Vagina (tissue), 2 donors: ENCODE data around the gene CHST11.

Experiments used
- CTCF ChIP-seq, 3 experiments: fragments of 450-650 bp in 2 of 3; fragments of 200-600 bp in 1 of 3; sonication (generic) in 1 of 3; IDR thresholded peaks; one replicate each; pipeline ENCODE4 v1.5.1; 2017 to 2019; ENCODE audit warnings: antibody characterized with exemption in 3 of 3, mild to moderate bottlenecking in 2 of 3, moderate library complexity in 2 of 3
- POLR2A ChIP-seq, 2 donors: fragments of 450-650 bp; IDR thresholded peaks; one replicate each; pipeline ENCODE4 v1.6.1; 2017; ENCODE audit warnings: antibody characterized with exemption in 2 of 2, mild to moderate bottlenecking in 2 of 2, moderate library complexity in 2 of 2
- POLR2AphosphoS5 ChIP-seq, 2 donors: sonication (generic); formaldehyde crosslinking; IDR thresholded peaks; one replicate each; pipeline ENCODE4 v1.9.0; 2017; ENCODE audit warnings: antibody characterized with exemption in 2 of 2, mild to moderate bottlenecking in 2 of 2, low read depth in 1 of 2; ENCODE audit not compliant: insufficient read depth in 1 of 2

- TF ChIP-seq CTCF (IDR thresholded peaks at IDR 0.05) = no peak
- no peak for TF ChIP-seq POLR2AphosphoS5 (IDR thresholded peaks at IDR 0.05; ENCODE audit: insufficient read depth in 1 of 2, low read depth in 1 of 2)
- TF ChIP-seq POLR2A (IDR thresholded peaks at IDR 0.05) = no peak
Measured at GRCh38 chr12:104734541-104735095, 277.9 kb downstream of the CHST11 start.
